GM23338 (cell line): ENCODE data around the gene RRAS. TPM values are rescaled to one million over a fixed set of nuclear protein-coding genes. Genes with fewer than 3 reads are reported as not detected.

Experiments
- ATAC-seq: fragments of 200-7000 bp; cut with Tn5 transposase; 3 replicates; pipeline ENCODE4 v1.9.1; 2020
- DNase-seq: peaks from one replicate; pipeline ENCODE4 v3.0.0-alpha.2; 2015; ENCODE audit warnings: low spot score
- H2AFZ ChIP-seq: fragments of 200-600 bp; sonication (generic); 2 replicates; pipeline ENCODE4 v1.8.0; 2016; ENCODE audit warnings: antibody characterized with exemption, mild to moderate bottlenecking, moderate library complexity
- H3F3A ChIP-seq: fragments of 200-600 bp; sonication (generic); replicated peaks from 2 replicates; pipeline ENCODE4 v1.8.0; 2017; ENCODE audit warnings: antibody characterized with exemption, mixed run types, low read depth
- H3K27ac ChIP-seq: fragments of 200-600 bp; sonication (generic); 2 replicates; pipeline ENCODE4 v1.6.1; 2016; ENCODE audit warnings: low read depth
- H3K27me3 ChIP-seq: fragments of 200-600 bp; sonication (generic); 2 replicates; pipeline ENCODE4 v1.8.0; 2016; ENCODE audit warnings: mild to moderate bottlenecking, mixed run types, moderate library complexity; ENCODE audit not compliant: insufficient read depth
- H3K36me3 ChIP-seq: fragments of 200-600 bp; sonication (generic); 2 replicates; pipeline ENCODE4 v1.8.0; 2016; ENCODE audit warnings: mild to moderate bottlenecking; ENCODE audit not compliant: insufficient read depth
- H3K4me1 ChIP-seq: fragments of 200-600 bp; sonication (generic); 2 replicates; pipeline ENCODE4 v1.8.0; 2016; ENCODE audit warnings: mild to moderate bottlenecking, moderate library complexity; ENCODE audit not compliant: insufficient read depth
- H3K4me2 ChIP-seq: fragments of 200-600 bp; sonication (generic); 2 replicates; pipeline ENCODE4 v1.7.1; 2017; ENCODE audit warnings: mixed run types
- H3K4me3 ChIP-seq: fragments of 200-600 bp; sonication (generic); 2 replicates; pipeline ENCODE4 v1.6.1; 2016; ENCODE audit warnings: mixed run types
- H3K79me2 ChIP-seq: fragments of 200-600 bp; sonication (generic); replicated peaks from 2 replicates; pipeline ENCODE4 v1.8.0; 2017; ENCODE audit warnings: mild to moderate bottlenecking; ENCODE audit not compliant: insufficient read depth
- H3K9me2 ChIP-seq: fragments of 200-600 bp; sonication (generic); 2 replicates; pipeline ENCODE4 v1.8.0; 2017; ENCODE audit not compliant: insufficient read depth
- H4K20me1 ChIP-seq: fragments of 200-600 bp; sonication (generic); replicated peaks from 2 replicates; pipeline ENCODE4 v1.8.0; 2017; ENCODE audit warnings: mild to moderate bottlenecking; ENCODE audit not compliant: insufficient read depth
- H3K27ac Mint-ChIP-seq: 2 replicates; pipeline ENCODE4 v1.8.0; 2020; ENCODE audit warnings: inconsistent platforms, mild to moderate bottlenecking, moderate library complexity, mixed read lengths
- H3K27me3 Mint-ChIP-seq: 3 replicates; pipeline ENCODE4 v1.8.0; 2022; ENCODE audit warnings: low read depth, mild to moderate bottlenecking, moderate library complexity, mixed read lengths, inconsistent platforms; ENCODE audit not compliant: insufficient read depth, poor library complexity
- H3K36me3 Mint-ChIP-seq: 3 replicates; pipeline ENCODE4 v1.8.0; 2021; ENCODE audit warnings: low read depth, mild to moderate bottlenecking, inconsistent platforms, moderate library complexity, mixed read lengths
- H3K4me1 Mint-ChIP-seq: 3 replicates; pipeline ENCODE4 v1.8.0; 2020; ENCODE audit warnings: mild to moderate bottlenecking, inconsistent platforms, mixed read lengths
- H3K4me3 Mint-ChIP-seq: 3 replicates; pipeline ENCODE4 v1.8.0; 2021; ENCODE audit warnings: moderate library complexity, mild to moderate bottlenecking, inconsistent platforms, mixed read lengths
- H3K9me3 Mint-ChIP-seq: 3 replicates; pipeline ENCODE4 v1.8.0; 2020; ENCODE audit warnings: moderate library complexity, mild to moderate bottlenecking, inconsistent platforms, mixed read lengths
- CREB1 ChIP-seq: fragments of 250-450 bp; sonication (Bioruptor Pico); IDR thresholded peaks from 2 replicates; pipeline ENCODE4 v1.5.0; 2020; ENCODE audit warnings: low read depth, mild to moderate bottlenecking, moderate library complexity
- CTCF ChIP-seq, 2 experiments: fragments of 200-600 bp in 1 of 2; sonication (generic) in 1 of 2; conservative IDR thresholded peaks; 2 replicates each; pipeline versions ENCODE4 v1.5.1 to v1.6.1; 2016 to 2017; ENCODE audit warnings: antibody characterized with exemption in 2 of 2, low read depth in 2 of 2, mild to moderate bottlenecking in 2 of 2, moderate library complexity in 1 of 2
- EZH2 ChIP-seq: fragments of 200-600 bp; sonication (generic); IDR thresholded peaks from one replicate; pipeline ENCODE4 v1.8.0; 2017; ENCODE audit warnings: antibody characterized with exemption, mild to moderate bottlenecking, low read depth; ENCODE audit not compliant: unreplicated experiment
- EZH2phosphoT487 ChIP-seq: fragments of 200-600 bp; sonication (generic); IDR thresholded peaks from one replicate; pipeline ENCODE4 v1.8.1; 2018; ENCODE audit warnings: antibody characterized with exemption; ENCODE audit not compliant: unreplicated experiment
- JUNB ChIP-seq: IDR thresholded peaks from one replicate; pipeline ENCODE4 v1.6.1; 2016; ENCODE audit warnings: antibody characterized with exemption; ENCODE audit not compliant: unreplicated experiment
- NANOG ChIP-seq: IDR thresholded peaks from 2 replicates; pipeline ENCODE4 v1.6.1; 2016; ENCODE audit warnings: antibody characterized with exemption, borderline replicate concordance
- POLR2AphosphoS5 ChIP-seq: IDR thresholded peaks from 2 replicates; pipeline ENCODE4 v1.6.1; 2016; ENCODE audit warnings: antibody characterized with exemption, low read depth
- REST ChIP-seq: IDR thresholded peaks from one replicate; pipeline ENCODE4 v1.6.1; 2018; ENCODE audit warnings: antibody characterized with exemption; ENCODE audit not compliant: unreplicated experiment
- STAT1 ChIP-seq: IDR thresholded peaks from one replicate; pipeline ENCODE4 v1.6.1; 2016; ENCODE audit warnings: antibody characterized with exemption; ENCODE audit not compliant: unreplicated experiment
- ZNF114 ChIP-seq: fragments of 250-450 bp; sonication (Bioruptor Pico); IDR thresholded peaks from 2 replicates; pipeline ENCODE4 v1.5.0; 2020; ENCODE audit warnings: mild to moderate bottlenecking, moderate library complexity
- ZNF331 ChIP-seq: fragments of 250-450 bp; sonication (Bioruptor Pico); IDR thresholded peaks from 2 replicates; pipeline ENCODE4 v1.5.0; 2020; ENCODE audit warnings: low read depth, mild to moderate bottlenecking, moderate library complexity
- ZNF462 ChIP-seq: fragments of 250-450 bp; sonication (Bioruptor Pico); IDR thresholded peaks from 2 replicates; pipeline ENCODE4 v1.5.0; 2020; ENCODE audit warnings: mild to moderate bottlenecking, moderate library complexity
- polyA plus RNA-seq: library from polyadenylated mRNA; unstranded; fragments of >200 nt; fragmentation: Nextera tagmentation; extraction: Ambion mirVana; gene quantifications from 2 replicates; pipeline ENCODE4 v1.2.1, GENCODE V29; 2016
- total RNA-seq: library from RNA; depleted of rRNA; stranded (reverse); fragments of >200 nt; shearing (Covaris generic); gene quantifications from 2 replicates; pipeline ENCODE4 v1.2.3, GENCODE V29; 2014

The RRAS gene
- total and polyA plus RNA-seq, 2 experiments from 2014 or later = 9.3 to 30.0 TPM

GRCh38 chr19:49652551-49653465, 12.9 kb upstream of the RRAS start (continued):
- TF ChIP-seq NANOG = no peak
- TF ChIP-seq ZNF114 = no peak
- TF ChIP-seq REST = no peak
- TF ChIP-seq EZH2 = no peak
- TF ChIP-seq ZNF331 (CRISPR knock-in tag) = no peak
- TF ChIP-seq JUNB = no peak
- TF ChIP-seq CREB1 = no peak

- no peaks in the 10 kb centered on the region for H3K9me2 ChIP-seq
- no peak overlapping the region for H3K4me2 ChIP-seq
- H3K27me3 ChIP-seq = no peaks in the 10 kb centered on the region
- H3K79me2 ChIP-seq = no peaks in the 10 kb centered on the region
- H4K20me1 ChIP-seq = no peaks in the 10 kb centered on the region; the same call in none of the 2 replicates
- no peak overlapping the region for H3K4me3 ChIP-seq
- peaks cover 13% of the 10 kb centered on the region for H3K36me3 ChIP-seq
- no peak overlapping the region for H3K27ac ChIP-seq
- Mint-ChIP-seq H3K36me3 (peaks cover 55% of the 10 kb centered on the region), H3K4me1 (peaks cover 7% of the 10 kb centered on the region), H3K27me3 (peaks cover 6% of the 10 kb centered on the region), H3K4me3 (no peak overlapping the region), H3K27ac (no peak overlapping the region), H3K9me3 (no peaks in the 10 kb centered on the region)
- DNase-seq = peak; percentile 31
- ATAC-seq = no peak; the same call in 2 of the 3 replicates
- H3F3A ChIP-seq = no peaks in the 10 kb centered on the region; the same call in 1 of the 2 replicates
- no peak overlapping the region for H2AFZ ChIP-seq
- no peaks in the 10 kb centered on the region for H3K4me1 ChIP-seq
- no peak for TF ChIP-seq ZNF462
- no peak for TF ChIP-seq ZNF114
- TF ChIP-seq ZNF331 (CRISPR knock-in tag) = no peak
- TF ChIP-seq CTCF (conservative IDR thresholded peaks at IDR 0.05; ENCODE audit: low read depth in 2 of 2) = no peak
- no peak for TF ChIP-seq STAT1
- TF ChIP-seq EZH2 = no peak
- TF ChIP-seq JUNB = no peak
- no peak for TF ChIP-seq POLR2AphosphoS5
- TF ChIP-seq EZH2phosphoT487 = no peak
Measured at GRCh38 chr19:49651820-49652550, 12.0 kb upstream of the RRAS start.
